CD14-positive monocyte (primary cell): ENCODE data around the gene FCGR2B. TPM values are rescaled to one million over a fixed set of nuclear protein-coding genes. Genes with fewer than 3 reads are reported as not detected.

ENCODE experiments used
- DNase-seq, 3 donors: peaks; one replicate each; pipeline ENCODE4 v3.0.0-alpha.2; 2011 to 2022
- H2AFZ ChIP-seq: 2 replicates; pipeline ENCODE4 v1.6.0; 2012; ENCODE audit warnings: mild to moderate bottlenecking, low read depth, low read length, inconsistent platforms; ENCODE audit not compliant: insufficient read depth, poor library complexity, severe bottlenecking
- H3K27ac ChIP-seq, 2 donors: 1 replicate in 1 of 2; 2 replicates in 1 of 2; pipeline ENCODE4 v1.5.1; 2012 to 2013; ENCODE audit warnings: low read length in 2 of 2, control low read depth in 1 of 2, inconsistent platforms in 1 of 2, low read depth in 1 of 2, mild to moderate bottlenecking in 1 of 2
- H3K27me3 ChIP-seq, 2 donors: one replicate each; pipeline versions ENCODE4 v1.6.0 to v1.6.1; 2011 to 2013; ENCODE audit warnings: low read length in 2 of 2; ENCODE audit not compliant: control insufficient read depth in 2 of 2, insufficient read depth in 2 of 2
- H3K36me3 ChIP-seq, 2 donors: replicated peaks in 1 of 2; 1 replicate in 1 of 2; 2 replicates in 1 of 2; pipeline versions ENCODE4 v1.5.1 to v1.6.1; 2012 to 2013; ENCODE audit warnings: low read length in 2 of 2, control low read depth in 1 of 2, inconsistent platforms in 1 of 2, mild to moderate bottlenecking in 1 of 2; ENCODE audit not compliant: insufficient read depth in 2 of 2, control insufficient read depth in 1 of 2
- H3K4me1 ChIP-seq, 2 donors: 1 replicate in 1 of 2; 2 replicates in 1 of 2; pipeline versions ENCODE4 v1.5.1 to v1.6.1; 2012 to 2013; ENCODE audit warnings: low read length in 2 of 2, control low read depth in 1 of 2, inconsistent platforms in 1 of 2, mild to moderate bottlenecking in 1 of 2, moderate library complexity in 1 of 2; ENCODE audit not compliant: insufficient read depth in 2 of 2, control insufficient read depth in 1 of 2
- H3K4me2 ChIP-seq: replicated peaks from 2 replicates; pipeline ENCODE3; 2012; ENCODE audit warnings: low read length, moderate library complexity, mild to moderate bottlenecking; ENCODE audit not compliant: poor library complexity, severe bottlenecking; ENCODE audit errors: extremely low read depth
- H3K4me3 ChIP-seq, 3 experiments: fragments of 200-600 bp in 1 of 3; sonication (generic) in 1 of 3; replicated peaks in 1 of 3; 1 replicate in 2 of 3; 2 replicates in 1 of 3; pipeline ENCODE4 v1.5.1; 2011 to 2013; ENCODE audit warnings: low read length in 3 of 3, mild to moderate bottlenecking in 3 of 3, control low read depth in 2 of 3, low read depth in 2 of 3, inconsistent platforms in 1 of 3, moderate library complexity in 1 of 3
- H3K79me2 ChIP-seq: 2 replicates; pipeline ENCODE4 v1.6.0; 2012; ENCODE audit warnings: mild to moderate bottlenecking, control low read depth, inconsistent platforms, low read length, moderate library complexity; ENCODE audit not compliant: insufficient read depth
- H3K9ac ChIP-seq: 2 replicates; pipeline ENCODE4 v1.6.0; 2017; ENCODE audit warnings: low read length, mild to moderate bottlenecking; ENCODE audit not compliant: insufficient read depth, poor library complexity, severe bottlenecking
- H3K9me3 ChIP-seq, 2 donors: replicated peaks in 1 of 2; 1 replicate in 1 of 2; 2 replicates in 1 of 2; pipeline versions ENCODE4 v1.5.1 to v1.6.1; 2012 to 2013; ENCODE audit warnings: low read length in 2 of 2, control low read depth in 1 of 2; ENCODE audit not compliant: control insufficient read depth in 1 of 2, insufficient read depth in 1 of 2
- H4K20me1 ChIP-seq: 2 replicates; pipeline ENCODE4 v1.6.0; 2012; ENCODE audit warnings: mild to moderate bottlenecking, low read length, control low read depth, moderate library complexity; ENCODE audit not compliant: insufficient read depth
- H3K27ac Mint-ChIP-seq, 7 donors: one replicate each; pipeline ENCODE4 v1.8.0; 2020; ENCODE audit warnings: mild to moderate bottlenecking in 7 of 7, mixed read lengths in 7 of 7, moderate library complexity in 6 of 7, inconsistent platforms in 2 of 7
- H3K27me3 Mint-ChIP-seq, 3 donors: one replicate each; pipeline ENCODE4 v1.8.0; 2021 to 2022; ENCODE audit warnings: low read depth in 3 of 3, mild to moderate bottlenecking in 3 of 3, mixed read lengths in 3 of 3, moderate library complexity in 3 of 3, inconsistent platforms in 1 of 3
- H3K36me3 Mint-ChIP-seq, 2 donors: one replicate each; pipeline ENCODE4 v1.8.0; 2020; ENCODE audit warnings: mixed read lengths in 2 of 2, inconsistent platforms in 1 of 2, mild to moderate bottlenecking in 1 of 2
- H3K4me1 Mint-ChIP-seq: one replicate; pipeline ENCODE4 v1.8.0; 2020; ENCODE audit warnings: mild to moderate bottlenecking, mixed read lengths
- H3K4me3 Mint-ChIP-seq, 2 donors: one replicate each; pipeline ENCODE4 v1.8.0; 2020; ENCODE audit warnings: mild to moderate bottlenecking in 2 of 2, mixed read lengths in 2 of 2, moderate library complexity in 1 of 2
- H3K9me3 Mint-ChIP-seq, 7 donors: one replicate each; pipeline ENCODE4 v1.8.0; 2020 to 2022; ENCODE audit warnings: mixed read lengths in 7 of 7, mild to moderate bottlenecking in 6 of 7, moderate library complexity in 6 of 7, inconsistent platforms in 2 of 7
- WGBS: methylation state at CpG from one replicate; pipeline ENCODE4 v1.1.5; 2013; ENCODE audit warnings: missing lambda C conversion rate; ENCODE audit not compliant: insufficient coverage; 5-methylcytosine and 5-hydroxymethylcytosine counted together
- intact Hi-C, 2 donors: fragments of 100-400 bp; cut with micrococcal nuclease; formaldehyde crosslinking; loops; one replicate each; pipeline versions ENCODE4 v1.15.0 to v1.15.1; 2023
- polyA plus RNA-seq, 3 donors: library from polyadenylated mRNA; depleted of rRNA in 1 of 3; unstranded in 2 of 3; stranded (reverse) in 1 of 3; fragments of 300-500 nt in 2 of 3; fragments of >200 nt in 1 of 3; fragmentation: Illumina TruSeq in 2 of 3; gene quantifications; 1 replicate in 2 of 3; 2 replicates in 1 of 3; pipeline ENCODE4 v1.2.3, GENCODE V29; 2012 to 2021
- TF ChIP-seq, protein P1 (sequence below): fragments of 200-600 bp; IDR thresholded peaks from one replicate; pipeline ENCODE4 v1.8.0; 2022; ENCODE audit warnings: antibody characterized with exemption, mild to moderate bottlenecking

The FCGR2B gene
- polyA plus RNA-seq, 3 donors = 12.1 to 41.5 (median 24.9) TPM

- Histone ChIP-seq H3K27ac (no peak overlapping the region), H4K20me1 (no peaks in the 10 kb centered on the region), H2AFZ (no peak overlapping the region), H3K9ac (no peak overlapping the region), H3K4me3 (no peak overlapping the region), H3K27me3 (peaks cover 61 to 81% of the 10 kb centered on the region in 2 donors), H3K4me2 (no peak overlapping the region), H3K79me2 (no peaks in the 10 kb centered on the region), H3K36me3 (no peaks in the 10 kb centered on the region), H3K9me3 (no peaks in the 10 kb centered on the region), H3K4me1 (peaks cover 42 to 52% of the 10 kb centered on the region in 2 donors)
- peaks cover 43% of the 10 kb centered on the region for H3K4me1 Mint-ChIP-seq
- peaks cover 2 to 9% (median 4%) of the 10 kb centered on the region in 7 donors for H3K9me3 Mint-ChIP-seq
- no peak for DNase-seq
- H3K36me3 Mint-ChIP-seq = peaks cover 2 to 18% of the 10 kb centered on the region in 2 donors
- H3K27ac Mint-ChIP-seq = no peak overlapping the region
- peaks cover 71 to 91% (median 81%) of the 10 kb centered on the region in 3 donors for H3K27me3 Mint-ChIP-seq
- intact Hi-C loops = no loop called here
- H3K4me3 Mint-ChIP-seq = peak overlapping the region in 1 of 2 donors; percentile 66
- WGBS = no CpG with 5 or more reads among the region's 1 CpG
- TF ChIP-seq, protein P1, sequence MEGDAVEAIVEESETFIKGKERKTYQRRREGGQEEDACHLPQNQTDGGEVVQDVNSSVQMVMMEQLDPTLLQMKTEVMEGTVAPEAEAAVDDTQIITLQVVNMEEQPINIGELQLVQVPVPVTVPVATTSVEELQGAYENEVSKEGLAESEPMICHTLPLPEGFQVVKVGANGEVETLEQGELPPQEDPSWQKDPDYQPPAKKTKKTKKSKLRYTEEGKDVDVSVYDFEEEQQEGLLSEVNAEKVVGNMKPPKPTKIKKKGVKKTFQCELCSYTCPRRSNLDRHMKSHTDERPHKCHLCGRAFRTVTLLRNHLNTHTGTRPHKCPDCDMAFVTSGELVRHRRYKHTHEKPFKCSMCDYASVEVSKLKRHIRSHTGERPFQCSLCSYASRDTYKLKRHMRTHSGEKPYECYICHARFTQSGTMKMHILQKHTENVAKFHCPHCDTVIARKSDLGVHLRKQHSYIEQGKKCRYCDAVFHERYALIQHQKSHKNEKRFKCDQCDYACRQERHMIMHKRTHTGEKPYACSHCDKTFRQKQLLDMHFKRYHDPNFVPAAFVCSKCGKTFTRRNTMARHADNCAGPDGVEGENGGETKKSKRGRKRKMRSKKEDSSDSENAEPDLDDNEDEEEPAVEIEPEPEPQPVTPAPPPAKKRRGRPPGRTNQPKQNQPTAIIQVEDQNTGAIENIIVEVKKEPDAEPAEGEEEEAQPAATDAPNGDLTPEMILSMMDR = no peak
Measured at GRCh38 chr1:161720422-161720821, 57.5 kb downstream of the FCGR2B start.

- WGBS = 34% methylated on average over 3 of the region's 4 CpGs
- no peak within 1 kb of the TSS for H3K9ac ChIP-seq
- DNase-seq = no peak
- peak within 1 kb of the TSS in 1 of 2 donors; percentile 28 for H3K27ac ChIP-seq
- TF ChIP-seq, protein P1 = no peak
- no peaks in the 10 kb centered on the region for H3K9me3 ChIP-seq
- peaks cover 5 to 20% of the 10 kb centered on the region in 2 donors for H3K36me3 Mint-ChIP-seq
- no peak within 1 kb of the TSS for H2AFZ ChIP-seq
- H3K27ac Mint-ChIP-seq = peak within 1 kb of the TSS; percentile 37 to 88 (median 80)
- intact Hi-C loops = no loop called here
- peaks cover 48 to 59% of the 10 kb centered on the region in 2 donors for H3K4me1 ChIP-seq
- peak within 1 kb of the TSS in 1 of 2 donors; percentile 97 for H3K4me3 Mint-ChIP-seq
- H3K36me3 ChIP-seq = no peaks in the 10 kb centered on the region
- no peaks in the 10 kb centered on the region for H3K79me2 ChIP-seq
- H3K4me3 ChIP-seq = peak within 1 kb of the TSS in 1 of 3 experiments; percentile 7
- H3K27me3 Mint-ChIP-seq = peaks cover 71 to 91% (median 81%) of the 10 kb centered on the region in 3 donors
- peaks cover 56 to 81% of the 10 kb centered on the region in 2 donors for H3K27me3 ChIP-seq
- H3K4me1 Mint-ChIP-seq = peaks cover 50% of the 10 kb centered on the region
- peaks cover 3 to 11% (median 7%) of the 10 kb centered on the region in 7 donors for H3K9me3 Mint-ChIP-seq
- H4K20me1 ChIP-seq = no peaks in the 10 kb centered on the region
- peak within 1 kb of the TSS; percentile 30 for H3K4me2 ChIP-seq
Measured at GRCh38 chr1:161720956-161721737, 58.2 kb downstream of the FCGR2B start, which contains the start of gene FCRLB. TSS of gene FCRLB (plus strand) at chr1:161721544. CDS start at chr1:161722673, 1,129 bp downstream.
